Measurements from ENCODE around the gene LHFPL4.

The LHFPL4 gene

DNA sequence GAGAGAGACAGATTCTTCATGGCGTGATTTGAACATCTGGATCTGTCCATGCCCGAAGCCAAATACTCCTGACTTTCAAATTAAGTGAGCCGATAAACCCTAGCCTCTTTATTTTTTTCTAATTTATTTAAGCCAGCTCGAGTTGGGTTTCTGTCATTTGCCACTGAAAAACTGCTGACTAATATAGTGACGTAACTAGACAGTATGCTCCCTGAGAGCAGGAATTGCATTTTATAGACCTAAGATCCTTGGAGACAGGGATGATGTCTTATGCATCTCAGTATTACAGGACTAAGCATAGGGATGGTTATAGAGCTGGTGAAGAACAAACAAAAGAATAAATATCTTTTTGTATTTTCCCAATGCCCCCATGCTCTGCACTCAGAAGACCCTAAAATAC lies 4.6 kb downstream of the LHFPL4 start:
- Histone ChIP-seq H3K9me3 (peaks cover 7% of the 10 kb centered on the region; the same call in 1 of the 2 replicates), H3K27ac (no peak overlapping the region), H3K4me2 (no peak overlapping the region), H3K4me1 (no peaks in the 10 kb centered on the region), H3K36me3 (no peaks in the 10 kb centered on the region), H3K4me3 (no peak overlapping the region), H3K27me3 (no peaks in the 10 kb centered on the region), H4K20me1 (no peaks in the 10 kb centered on the region), H3K9ac (no peak overlapping the region)
- no peak for TF ChIP-seq Cebpa-rat (IDR thresholded peaks at IDR 0.05)

DNA sequence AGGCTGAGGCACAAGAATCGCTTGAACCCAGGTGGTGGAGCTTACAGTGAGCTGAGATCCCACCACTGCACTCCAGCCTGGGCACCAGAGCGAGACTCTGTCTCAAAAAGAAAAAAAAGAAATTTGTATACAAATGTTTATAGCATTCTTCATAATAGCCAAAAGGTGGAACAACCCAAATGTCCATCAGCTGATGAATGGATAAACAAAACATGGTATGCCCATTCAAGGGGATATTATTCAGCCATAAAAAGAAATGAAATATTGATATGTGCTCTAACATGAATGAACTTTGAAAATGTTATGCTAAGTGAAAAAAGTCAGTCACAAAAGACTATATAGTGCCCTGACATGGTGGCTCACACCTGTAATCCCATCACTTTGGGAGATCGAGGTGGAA lies 11.4 kb downstream of the LHFPL4 start:
- TF ChIP-seq Cebpa-rat (IDR thresholded peaks at IDR 0.05), result no peak
- Histone ChIP-seq H3K27ac (no peak overlapping the region), H3K4me1 (no peaks in the 10 kb centered on the region), H4K20me1 (no peaks in the 10 kb centered on the region), H3K4me3 (no peak overlapping the region), H3K9ac (no peak overlapping the region), H3K4me2 (no peak overlapping the region), H3K9me3 (peaks cover 7% of the 10 kb centered on the region; the same call in 1 of the 2 replicates), H3K36me3 (no peaks in the 10 kb centered on the region), H3K27me3 (no peaks in the 10 kb centered on the region)

DNA sequence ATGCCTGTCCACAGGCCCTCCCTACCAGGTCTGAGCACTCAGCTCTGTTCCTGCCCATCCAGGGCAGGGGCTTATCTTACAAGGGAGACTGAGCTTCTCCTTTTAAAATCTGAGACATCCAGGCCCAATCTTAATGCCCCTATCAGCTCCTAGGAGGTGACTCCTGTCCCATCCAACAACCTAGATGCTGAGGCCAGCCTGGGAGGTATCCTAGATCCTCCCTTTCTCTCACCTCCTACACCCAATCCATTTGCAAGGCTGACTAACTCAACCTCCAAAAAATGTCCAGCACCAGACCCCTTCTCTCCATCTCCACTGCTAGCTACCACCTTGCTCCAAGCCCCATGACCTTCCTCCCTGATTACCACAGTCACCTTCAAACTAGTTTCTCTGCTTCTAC lies 17.4 kb downstream of the LHFPL4 start:
- no peaks in the 10 kb centered on the region for H3K27me3 ChIP-seq
- H3K4me3 ChIP-seq, result no peak overlapping the region
- no peaks in the 10 kb centered on the region for H3K36me3 ChIP-seq
- no peak overlapping the region for H3K9ac ChIP-seq
- no peak overlapping the region for H3K27ac ChIP-seq
- H3K4me2 ChIP-seq, result no peak overlapping the region
- H3K4me1 ChIP-seq, result no peaks in the 10 kb centered on the region
- no peak for TF ChIP-seq Cebpa-rat (IDR thresholded peaks at IDR 0.05)
- no peaks in the 10 kb centered on the region for H3K9me3 ChIP-seq
- H4K20me1 ChIP-seq, result no peaks in the 10 kb centered on the region

DNA sequence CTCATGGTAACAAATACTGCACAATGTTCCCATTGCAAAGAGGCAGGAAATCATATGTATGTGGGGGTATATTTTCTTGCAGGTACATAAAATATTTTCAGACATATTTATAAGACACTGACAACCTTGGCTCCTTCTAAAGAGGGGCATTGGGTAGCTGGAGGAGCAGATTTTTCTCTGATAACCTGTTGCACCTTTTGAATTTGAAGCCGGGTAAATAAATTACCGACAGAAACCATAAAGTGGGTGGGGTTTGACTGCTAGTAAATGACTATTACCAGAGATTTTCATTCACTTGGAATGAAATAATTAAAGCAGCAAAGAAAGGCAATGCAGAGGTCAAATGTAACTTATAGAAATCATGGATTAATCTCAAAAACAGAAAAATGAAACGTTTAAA lies 19.2 kb downstream of the LHFPL4 start:
- Histone ChIP-seq H4K20me1 (no peaks in the 10 kb centered on the region), H3K9ac (no peak overlapping the region), H3K36me3 (no peaks in the 10 kb centered on the region), H3K9me3 (no peaks in the 10 kb centered on the region), H3K4me3 (no peak overlapping the region), H3K27ac (no peak overlapping the region), H3K4me2 (no peak overlapping the region), H3K27me3 (no peaks in the 10 kb centered on the region), H3K4me1 (no peaks in the 10 kb centered on the region)
- no peak for TF ChIP-seq Cebpa-rat (IDR thresholded peaks at IDR 0.05)

DNA sequence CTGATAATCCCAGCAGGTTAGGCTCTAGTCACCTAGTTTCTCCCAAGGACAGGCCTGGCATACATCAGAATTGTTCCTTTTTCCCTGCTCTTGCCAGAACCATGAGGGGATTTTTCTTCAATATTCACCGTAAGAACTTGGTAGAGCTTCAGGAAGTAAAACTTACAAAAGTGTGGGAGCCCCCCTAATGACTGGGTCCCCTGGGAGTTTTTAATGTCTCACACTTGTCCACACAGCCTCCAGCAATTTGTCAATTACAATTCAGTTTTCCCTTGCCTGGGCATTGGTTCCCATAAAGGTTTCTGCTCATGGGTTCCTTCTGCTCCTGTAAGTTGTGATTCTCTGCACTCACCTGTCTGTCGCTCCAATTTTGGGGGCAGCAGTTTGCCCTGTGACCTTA lies 28.5 kb downstream of the LHFPL4 start:
- Histone ChIP-seq H3K9me3 (no peaks in the 10 kb centered on the region), H3K4me1 (no peaks in the 10 kb centered on the region), H3K36me3 (no peaks in the 10 kb centered on the region), H3K4me2 (no peak overlapping the region), H3K27ac (no peak overlapping the region), H3K9ac (no peak overlapping the region), H4K20me1 (no peaks in the 10 kb centered on the region), H3K4me3 (no peak overlapping the region), H3K27me3 (no peaks in the 10 kb centered on the region)
- TF ChIP-seq Cebpa-rat (IDR thresholded peaks at IDR 0.05), result no peak

DNA sequence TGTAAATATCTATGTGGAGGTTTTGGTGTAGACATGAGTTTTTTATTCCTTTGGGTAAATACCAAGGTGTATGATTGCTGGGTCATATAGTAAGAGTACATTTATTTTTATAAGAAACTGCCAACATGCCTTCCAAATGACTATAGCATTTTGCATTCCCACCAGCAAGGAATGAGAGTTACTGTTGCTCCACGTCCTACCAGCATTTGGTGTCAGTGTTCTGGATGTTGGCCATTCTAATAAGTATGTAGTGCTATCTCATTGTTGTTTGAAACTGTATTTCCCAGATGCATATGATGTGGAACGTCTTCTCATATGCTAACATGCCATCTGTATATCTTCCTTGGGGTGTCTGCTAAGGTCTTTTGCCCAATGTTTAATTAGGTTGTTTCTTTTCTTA lies 38.7 kb downstream of the LHFPL4 start:
- Histone ChIP-seq H3K27ac (no peak overlapping the region), H3K36me3 (no peaks in the 10 kb centered on the region), H4K20me1 (no peaks in the 10 kb centered on the region), H3K9me3 (no peaks in the 10 kb centered on the region), H3K4me1 (no peaks in the 10 kb centered on the region), H3K27me3 (no peaks in the 10 kb centered on the region), H3K9ac (no peak overlapping the region), H3K4me3 (no peak overlapping the region), H3K4me2 (no peak overlapping the region)
- TF ChIP-seq Cebpa-rat (IDR thresholded peaks at IDR 0.05), result no peak

DNA sequence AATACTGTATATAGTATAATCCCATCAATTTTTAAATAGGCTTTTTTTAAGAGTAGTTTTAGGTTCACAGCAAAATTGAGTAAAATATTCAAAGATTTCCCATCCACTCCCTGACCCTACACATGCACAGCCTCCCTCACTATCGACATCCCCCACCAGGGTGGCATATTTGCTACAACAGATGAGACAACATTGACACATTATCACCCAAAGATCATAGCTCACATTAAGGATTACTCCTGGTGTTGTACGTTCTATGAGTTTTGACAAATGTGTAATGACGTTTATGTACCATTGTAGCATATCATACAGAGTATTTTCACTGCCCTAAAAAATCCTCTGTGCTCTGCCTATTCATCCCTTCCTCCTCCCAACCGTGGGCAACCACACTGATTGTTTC lies 39.3 kb downstream of the LHFPL4 start:
- no peaks in the 10 kb centered on the region for H3K36me3 ChIP-seq

DNA sequence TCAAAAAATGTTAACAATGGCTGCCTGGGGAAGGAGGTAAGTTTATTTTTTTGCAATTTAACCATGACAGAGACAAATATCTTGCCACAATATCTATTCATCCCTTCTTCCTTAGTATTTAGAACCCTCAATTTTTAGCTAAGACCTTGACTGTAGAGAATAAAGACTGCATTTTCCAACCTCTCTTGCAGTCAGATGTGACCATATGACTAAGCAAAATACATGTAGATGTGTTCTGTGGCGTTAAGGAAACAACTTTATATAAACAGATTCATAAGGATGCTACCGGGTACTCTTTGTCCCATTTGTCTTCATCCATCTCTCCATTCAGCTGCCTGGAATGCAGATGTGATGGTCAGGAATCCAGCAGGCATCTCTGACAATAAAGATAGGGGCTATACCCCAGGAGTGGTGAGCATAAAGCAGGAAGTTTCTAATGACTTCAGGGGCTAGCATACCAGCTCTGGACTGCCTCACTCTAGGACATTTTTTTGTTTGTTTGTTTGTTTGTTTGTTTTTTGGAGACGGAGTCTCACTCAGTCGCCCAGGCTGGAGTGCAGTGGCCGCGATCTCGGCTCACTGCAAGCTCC lies 41.1 kb downstream of the LHFPL4 start:
- Histone ChIP-seq H3K4me1 (no peaks in the 10 kb centered on the region), H3K9ac (no peak overlapping the region), H3K4me3 (no peak overlapping the region), H3K36me3 (no peaks in the 10 kb centered on the region), H3K9me3 (no peaks in the 10 kb centered on the region), H4K20me1 (no peaks in the 10 kb centered on the region), H3K4me2 (no peak overlapping the region), H3K27ac (no peak overlapping the region), H3K27me3 (no peaks in the 10 kb centered on the region)
- TF ChIP-seq Cebpa-rat (IDR thresholded peaks at IDR 0.05), result no peak

More for the DNA sequence above, 39.3 kb downstream of the LHFPL4 start:
- no peaks in the 10 kb centered on the region for H3K9me3 ChIP-seq
- no peak for TF ChIP-seq Cebpa-rat (IDR thresholded peaks at IDR 0.05)
- no peak overlapping the region for H3K9ac ChIP-seq
- H3K4me1 ChIP-seq, result no peaks in the 10 kb centered on the region
- no peak overlapping the region for H3K4me3 ChIP-seq
- H3K27me3 ChIP-seq, result no peaks in the 10 kb centered on the region
- no peak overlapping the region for H3K4me2 ChIP-seq
- no peak overlapping the region for H3K27ac ChIP-seq
- H4K20me1 ChIP-seq, result no peaks in the 10 kb centered on the region

DNA sequence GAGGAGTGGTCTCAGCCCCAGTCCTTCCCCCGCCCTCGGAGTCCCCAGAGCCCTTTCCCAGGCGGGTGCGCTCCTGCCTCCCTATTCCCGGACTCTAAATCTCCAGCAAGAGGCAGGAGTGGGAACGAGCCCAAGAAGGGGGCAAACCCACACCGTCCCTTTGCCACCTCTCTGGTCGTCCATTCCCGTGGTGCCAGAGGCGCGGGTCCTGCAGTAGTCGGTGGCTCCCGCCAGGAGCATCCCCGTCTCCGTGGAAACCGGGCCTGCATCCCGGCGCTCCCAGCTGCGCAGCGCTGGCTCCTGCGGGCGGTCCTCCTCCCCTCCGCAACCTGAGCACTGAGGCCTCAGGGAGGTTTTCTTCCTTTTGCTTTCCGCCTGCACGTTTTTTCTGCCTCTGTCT lies 44.8 kb downstream of the LHFPL4 start:
- Histone ChIP-seq H3K4me1 (no peaks in the 10 kb centered on the region), H3K36me3 (no peaks in the 10 kb centered on the region), H4K20me1 (no peaks in the 10 kb centered on the region), H3K9me3 (no peaks in the 10 kb centered on the region), H3K27ac (no peak overlapping the region), H3K9ac (no peak overlapping the region), H3K27me3 (no peaks in the 10 kb centered on the region), H3K4me2 (no peak overlapping the region), H3K4me3 (no peak overlapping the region)
- TF ChIP-seq Cebpa-rat (IDR thresholded peaks at IDR 0.05), result no peak

DNA sequence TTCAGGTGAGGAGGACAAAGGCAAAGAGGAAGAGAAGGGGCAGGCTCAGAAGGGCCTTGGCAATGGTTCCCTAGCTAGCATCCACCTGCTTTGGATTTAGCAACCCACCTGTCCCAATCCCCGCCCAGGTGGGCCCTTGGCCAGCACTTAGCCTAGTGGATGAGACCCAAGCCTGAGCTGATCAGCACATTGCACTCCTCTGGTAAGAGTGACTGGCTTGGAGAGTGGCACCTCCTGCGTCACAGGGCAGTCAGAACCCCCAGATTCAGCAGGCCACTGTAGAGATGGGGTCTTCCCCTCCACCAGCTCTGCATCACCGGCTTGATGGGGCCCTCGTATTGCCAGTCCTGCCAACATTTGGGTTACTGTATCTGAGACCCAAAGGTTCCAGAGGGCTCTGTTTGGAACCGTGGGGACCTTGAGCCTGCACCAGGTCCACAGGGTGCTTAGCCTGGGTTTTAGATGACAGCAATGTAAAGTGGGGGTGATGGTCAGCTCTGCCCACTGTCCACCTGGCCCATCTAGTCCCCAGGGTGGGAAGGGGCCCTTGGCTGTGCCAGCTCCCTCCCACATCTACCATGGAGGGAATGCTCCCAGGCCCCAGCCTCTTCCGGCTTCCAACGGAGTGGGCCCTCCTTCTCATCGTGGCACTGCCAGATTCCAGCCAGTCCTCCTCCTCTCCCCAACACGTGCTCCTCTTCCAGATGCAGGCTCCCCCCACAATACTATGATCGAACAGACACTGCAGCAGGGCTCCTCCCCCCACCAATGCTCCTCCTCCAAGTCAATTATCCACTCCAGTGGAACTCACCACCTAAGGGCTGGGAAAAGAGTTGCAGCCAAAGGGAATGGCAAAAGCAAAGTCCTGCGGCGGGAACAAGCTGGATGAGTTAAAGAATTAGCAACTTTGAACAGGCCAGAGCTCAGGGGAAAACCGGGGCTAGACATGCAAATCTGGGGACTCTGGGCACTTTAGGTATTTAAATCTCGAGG lies 45.7 kb downstream of the LHFPL4 start:
- Histone ChIP-seq H3K4me3 (no peak overlapping the region), H3K27ac (no peak overlapping the region), H3K4me1 (no peaks in the 10 kb centered on the region), H3K9ac (no peak overlapping the region), H3K27me3 (no peaks in the 10 kb centered on the region), H4K20me1 (no peaks in the 10 kb centered on the region), H3K4me2 (no peak overlapping the region), H3K36me3 (no peaks in the 10 kb centered on the region), H3K9me3 (no peaks in the 10 kb centered on the region)
- no peak for TF ChIP-seq Cebpa-rat (IDR thresholded peaks at IDR 0.05)

Data from BLaER1 (cell line).